Activated naive CD4-positive, alpha-beta T cell treated with anti-CD3 and anti-CD28 coated beads, Interleukin-2, amount 10 ng/mL, durations not matched to agents 7 days and 5 days (primary cell): ENCODE results near the gene WDR81.

Source experiments
- CTCF ChIA-PET: fragments of 350-600 bp; sonication (Branson Sonifier 250); formaldehyde crosslinking; loops from one replicate; lab custom pipeline; 2021; ENCODE audit warnings: antibody characterized with exemption; lab: Charles Lee
- DNase-seq: peaks from one replicate; pipeline ENCODE4 v3.0.0-alpha.2; 2020
- H3K27ac Mint-ChIP-seq: one replicate; pipeline ENCODE4 v1.8.0; 2021; ENCODE audit warnings: mild to moderate bottlenecking, moderate library complexity, mixed read lengths
- H3K27me3 Mint-ChIP-seq: one replicate; pipeline ENCODE4 v1.8.0; 2021; ENCODE audit warnings: mild to moderate bottlenecking, mixed read lengths
- H3K36me3 Mint-ChIP-seq: one replicate; pipeline ENCODE4 v1.8.0; 2021; ENCODE audit warnings: mixed read lengths
- H3K4me1 Mint-ChIP-seq: one replicate; pipeline ENCODE4 v1.8.0; 2021; ENCODE audit warnings: mixed read lengths
- H3K4me3 Mint-ChIP-seq: one replicate; pipeline ENCODE4 v1.8.0; 2021; ENCODE audit warnings: mild to moderate bottlenecking, moderate library complexity, mixed read lengths
- H3K9me3 Mint-ChIP-seq: one replicate; pipeline ENCODE4 v1.8.0; 2021; ENCODE audit warnings: mixed read lengths

The WDR81 gene

GRCh38 chr17:1745513-1746020 lies 21.1 kb downstream of the WDR81 start:
- no peak overlapping the region for H3K4me3 Mint-ChIP-seq
- no peaks in the 10 kb centered on the region for H3K9me3 Mint-ChIP-seq
- H3K27ac Mint-ChIP-seq: no peak overlapping the region
- peaks cover 25% of the 10 kb centered on the region for H3K27me3 Mint-ChIP-seq
- no peaks in the 10 kb centered on the region for H3K36me3 Mint-ChIP-seq
- CTCF ChIA-PET: no interaction called here
- no peak for DNase-seq
- no peaks in the 10 kb centered on the region for H3K4me1 Mint-ChIP-seq

- DNase-seq: no peak
- Mint-ChIP-seq H3K9me3 (no peaks in the 10 kb centered on the region), H3K36me3 (no peaks in the 10 kb centered on the region), H3K4me3 (no peak overlapping the region), H3K4me1 (no peaks in the 10 kb centered on the region), H3K27me3 (peaks cover 28% of the 10 kb centered on the region), H3K27ac (no peak overlapping the region)
- CTCF ChIA-PET: no interaction called here
Measured at GRCh38 chr17:1746975-1747543, 22.6 kb downstream of the WDR81 start.

GRCh38 chr17:1750628-1751027 lies 26.1 kb downstream of the WDR81 start:
- Mint-ChIP-seq H3K27ac (no peak overlapping the region), H3K4me3 (no peak overlapping the region), H3K4me1 (peaks cover 4% of the 10 kb centered on the region), H3K36me3 (no peaks in the 10 kb centered on the region), H3K27me3 (peaks cover 51% of the 10 kb centered on the region), H3K9me3 (no peaks in the 10 kb centered on the region)
- DNase-seq: no peak
- CTCF ChIA-PET: no interaction called here

- peaks cover 4% of the 10 kb centered on the region for H3K4me1 Mint-ChIP-seq
- H3K36me3 Mint-ChIP-seq: no peaks in the 10 kb centered on the region
- DNase-seq: no peak
- CTCF ChIA-PET: no interaction called here
- H3K27ac Mint-ChIP-seq: no peak overlapping the region
- H3K9me3 Mint-ChIP-seq: no peaks in the 10 kb centered on the region
- peaks cover 63% of the 10 kb centered on the region for H3K27me3 Mint-ChIP-seq
- H3K4me3 Mint-ChIP-seq: no peak overlapping the region
Measured at GRCh38 chr17:1752425-1753262, 28.1 kb downstream of the WDR81 start.

- DNase-seq: no peak
- Mint-ChIP-seq H3K36me3 (no peaks in the 10 kb centered on the region), H3K27ac (no peak overlapping the region), H3K4me3 (no peak overlapping the region), H3K4me1 (peaks cover 4% of the 10 kb centered on the region), H3K27me3 (peaks cover 63% of the 10 kb centered on the region), H3K9me3 (no peaks in the 10 kb centered on the region)
- CTCF ChIA-PET: interaction anchor here (0.8 kb wide), 1 partner anchor 10 kb away, joined by 3 read pairs; no protein-coding TSS in a partner anchor
Measured at GRCh38 chr17:1753767-1754429, 29.4 kb downstream of the WDR81 start.

GRCh38 chr17:1754430-1755112 lies 30.1 kb downstream of the WDR81 start:
- no peak for DNase-seq
- Mint-ChIP-seq H3K9me3 (no peaks in the 10 kb centered on the region), H3K27ac (no peak overlapping the region), H3K27me3 (peaks cover 67% of the 10 kb centered on the region), H3K36me3 (no peaks in the 10 kb centered on the region), H3K4me1 (peaks cover 4% of the 10 kb centered on the region), H3K4me3 (no peak overlapping the region)
- CTCF ChIA-PET: interaction anchor here (0.8 kb wide), 1 partner anchor 9 kb away, joined by 3 read pairs; no protein-coding TSS in a partner anchor

GRCh38 chr17:1755252-1755826 lies 30.8 kb downstream of the WDR81 start:
- no peak for DNase-seq
- H3K4me3 Mint-ChIP-seq: no peak overlapping the region
- H3K4me1 Mint-ChIP-seq: peaks cover 4% of the 10 kb centered on the region
- H3K9me3 Mint-ChIP-seq: no peaks in the 10 kb centered on the region
- H3K27me3 Mint-ChIP-seq: peaks cover 71% of the 10 kb centered on the region
- no peak overlapping the region for H3K27ac Mint-ChIP-seq
- CTCF ChIA-PET: no interaction called here
- H3K36me3 Mint-ChIP-seq: no peaks in the 10 kb centered on the region

GRCh38 chr17:1755827-1756262 lies 31.3 kb downstream of the WDR81 start:
- CTCF ChIA-PET: no interaction called here
- peaks cover 4% of the 10 kb centered on the region for H3K4me1 Mint-ChIP-seq
- no peak overlapping the region for H3K4me3 Mint-ChIP-seq
- no peak for DNase-seq
- no peaks in the 10 kb centered on the region for H3K36me3 Mint-ChIP-seq
- peaks cover 67% of the 10 kb centered on the region for H3K27me3 Mint-ChIP-seq
- no peaks in the 10 kb centered on the region for H3K9me3 Mint-ChIP-seq
- H3K27ac Mint-ChIP-seq: no peak overlapping the region

GRCh38 chr17:1758807-1759206 lies 34.3 kb downstream of the WDR81 start:
- H3K27me3 Mint-ChIP-seq: peaks cover 53% of the 10 kb centered on the region
- DNase-seq: no peak
- H3K4me1 Mint-ChIP-seq: peaks cover 24% of the 10 kb centered on the region
- H3K36me3 Mint-ChIP-seq: no peaks in the 10 kb centered on the region
- CTCF ChIA-PET: no interaction called here
- H3K4me3 Mint-ChIP-seq: no peak overlapping the region
- no peak overlapping the region for H3K27ac Mint-ChIP-seq
- H3K9me3 Mint-ChIP-seq: no peaks in the 10 kb centered on the region

- peaks cover 47% of the 10 kb centered on the region for H3K27me3 Mint-ChIP-seq
- H3K9me3 Mint-ChIP-seq: peaks cover 1% of the 10 kb centered on the region
- peaks cover 32% of the 10 kb centered on the region for H3K4me1 Mint-ChIP-seq
- peaks cover 3% of the 10 kb centered on the region for H3K36me3 Mint-ChIP-seq
- DNase-seq: no peak
- no peak overlapping the region for H3K4me3 Mint-ChIP-seq
- CTCF ChIA-PET: no interaction called here
- no peak overlapping the region for H3K27ac Mint-ChIP-seq
Measured at GRCh38 chr17:1759529-1759928, 35.0 kb downstream of the WDR81 start.

- Mint-ChIP-seq H3K27ac (peak overlapping the region; percentile 95), H3K4me3 (no peak overlapping the region)
Measured at GRCh38 chr17:1762233-1762900, 37.9 kb downstream of the WDR81 start.

GRCh38 chr17:1762901-1763898 lies 38.7 kb downstream of the WDR81 start:
- H3K27ac Mint-ChIP-seq: peak overlapping the region; percentile 95
- H3K27me3 Mint-ChIP-seq: peaks cover 25% of the 10 kb centered on the region
- H3K36me3 Mint-ChIP-seq: peaks cover 3% of the 10 kb centered on the region
- H3K4me3 Mint-ChIP-seq: no peak overlapping the region
- no peak for DNase-seq
- H3K4me1 Mint-ChIP-seq: peaks cover 40% of the 10 kb centered on the region
- CTCF ChIA-PET: interaction anchor here (0.9 to 1.3 kb wide), 3 partner anchors 9 to 42 kb away, joined by 3 to 7 read pairs (median 3); no protein-coding TSS in a partner anchor
- peaks cover 2% of the 10 kb centered on the region for H3K9me3 Mint-ChIP-seq

More at GRCh38 chr17:1762233-1762900, 37.9 kb downstream of the WDR81 start:
- Mint-ChIP-seq H3K9me3 (peaks cover 2% of the 10 kb centered on the region), H3K36me3 (peaks cover 3% of the 10 kb centered on the region), H3K4me1 (peaks cover 35% of the 10 kb centered on the region), H3K27me3 (peaks cover 21% of the 10 kb centered on the region)
- CTCF ChIA-PET: interaction anchor here (1.0 kb wide), 1 partner anchor 20 kb away, joined by 3 read pairs; no protein-coding TSS in a partner anchor
- no peak for DNase-seq
